Common myeloid progenitor, CD34-positive (primary cell): ENCODE measurements around the gene PRMT1.
A peak's percentile ranks its signal among the peaks of the same experiment; 100 is the strongest.

Source experiments
- CTCF ChIA-PET: fragments of 350-600 bp; sonication (Branson Sonifier 250); formaldehyde crosslinking; loops from one replicate; lab custom pipeline; 2021; ENCODE audit warnings: antibody characterized with exemption; lab: Charles Lee
- POLR2A ChIA-PET: fragments of 350-600 bp; sonication (Branson Sonifier 250); formaldehyde crosslinking; loops from one replicate; lab custom pipeline; 2021; ENCODE audit warnings: antibody characterized with exemption; lab: Charles Lee
- DNase-seq, 3 donors: peaks; one replicate each; pipeline versions ENCODE4 v3.0.0 to v3.0.0-alpha.2; 2013
- H3K27ac ChIP-seq, 2 experiments: 1 replicate in 1 of 2; 2 replicates in 1 of 2; pipeline ENCODE4 v1.7.0; 2013; ENCODE audit warnings: inconsistent platforms in 2 of 2, low read length in 2 of 2, mild to moderate bottlenecking in 2 of 2, low read depth in 1 of 2, moderate library complexity in 1 of 2; ENCODE audit not compliant: severe bottlenecking in 2 of 2, insufficient read depth in 1 of 2, poor library complexity in 1 of 2
- H3K27me3 ChIP-seq, 5 experiments: replicated peaks in 2 of 5; 1 replicate in 3 of 5; 2 replicates in 2 of 5; pipeline versions ENCODE4 v1.6.1 to v1.7.0; 2013; ENCODE audit warnings: low read length in 4 of 5, mild to moderate bottlenecking in 2 of 5, moderate library complexity in 2 of 5, inconsistent platforms in 1 of 5; ENCODE audit not compliant: insufficient read depth in 5 of 5, control insufficient read depth in 4 of 5
- H3K36me3 ChIP-seq, 4 experiments: 1 replicate in 2 of 4; 2 replicates in 2 of 4; pipeline versions ENCODE4 v1.6.1 to v1.7.0; 2013; ENCODE audit warnings: low read length in 3 of 4, control low read depth in 1 of 4, mild to moderate bottlenecking in 1 of 4; ENCODE audit not compliant: control insufficient read depth in 4 of 4, insufficient read depth in 4 of 4
- H3K4me1 ChIP-seq, 4 experiments: 1 replicate in 3 of 4; 2 replicates in 1 of 4; pipeline versions ENCODE4 v1.6.1 to v1.7.1; 2013; ENCODE audit warnings: low read length in 3 of 4, mild to moderate bottlenecking in 3 of 4, control low read depth in 1 of 4, inconsistent platforms in 1 of 4, moderate library complexity in 1 of 4; ENCODE audit not compliant: control insufficient read depth in 4 of 4, insufficient read depth in 4 of 4; ENCODE audit errors: control extremely low read depth in 1 of 4
- H3K4me3 ChIP-seq, 7 experiments: 1 replicate in 4 of 7; 2 replicates in 3 of 7; pipeline versions ENCODE4 v1.5.1 to v1.7.0; 2013; ENCODE audit warnings: mild to moderate bottlenecking in 7 of 7, low read length in 6 of 7, moderate library complexity in 6 of 7, inconsistent platforms in 2 of 7, low read depth in 2 of 7, control low read depth in 1 of 7; ENCODE audit not compliant: insufficient read depth in 4 of 7, control insufficient read depth in 1 of 7; ENCODE audit errors: extremely low read depth in 1 of 7
- H3K9me3 ChIP-seq, 5 experiments: 1 replicate in 4 of 5; 2 replicates in 1 of 5; pipeline versions ENCODE4 v1.6.1 to v1.7.1; 2013; ENCODE audit warnings: low read length in 4 of 5, mild to moderate bottlenecking in 2 of 5, inconsistent platforms in 1 of 5, low read depth in 1 of 5, moderate library complexity in 1 of 5; ENCODE audit not compliant: control insufficient read depth in 4 of 5, insufficient read depth in 2 of 5; ENCODE audit errors: control extremely low read depth in 1 of 5
- WGBS: methylation state at CpG from one replicate; pipeline ENCODE4 v1.1.5; 2013; ENCODE audit not compliant: insufficient coverage; 5-methylcytosine and 5-hydroxymethylcytosine counted together

Gene PRMT1

DNA sequence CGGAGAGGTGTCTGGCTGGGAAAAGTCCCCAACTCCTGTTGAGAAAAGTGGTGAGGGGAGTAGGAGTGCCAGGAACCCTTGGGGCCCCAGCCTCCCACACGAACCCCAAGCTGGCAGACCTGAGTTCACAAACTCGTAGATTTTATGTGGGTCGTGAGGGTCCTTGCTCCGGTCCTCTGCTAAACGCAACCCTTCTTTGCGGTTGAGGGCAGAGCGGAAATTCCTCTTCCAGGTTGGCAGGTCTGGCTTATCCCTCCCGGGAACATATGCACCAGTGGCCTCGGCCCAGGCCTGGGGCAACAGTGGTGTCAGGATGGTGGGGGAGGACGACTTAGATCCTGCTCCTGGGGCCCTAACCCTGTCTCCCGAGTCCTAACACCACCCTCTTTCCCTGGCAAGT is 13.8 kb upstream of the PRMT1 start:
- H3K27me3 ChIP-seq: no peaks in the 10 kb centered on the region
- H3K27ac ChIP-seq: peak overlapping the region in 1 of 2 experiments; percentile 89
- H3K9me3 ChIP-seq: no peaks in the 10 kb centered on the region
- POLR2A ChIA-PET: no interaction called here
- H3K36me3 ChIP-seq: peaks cover 14 to 49% (median 39%) of the 10 kb centered on the region in 4 experiments
- CTCF ChIA-PET: interaction anchor here (1.1 to 2.3 kb wide), 5 partner anchors 12 to 93 kb away, joined by 3 to 10 read pairs (median 3); no protein-coding TSS in a partner anchor
- peak overlapping the region in 3 of 7 experiments; percentile 94 to 99 (median 98) for H3K4me3 ChIP-seq
- peaks cover 3 to 34% (median 30%) of the 10 kb centered on the region in 4 experiments for H3K4me1 ChIP-seq
- 97% methylated on average over 11 of the region's 12 CpGs for WGBS
- no peak for DNase-seq

DNA sequence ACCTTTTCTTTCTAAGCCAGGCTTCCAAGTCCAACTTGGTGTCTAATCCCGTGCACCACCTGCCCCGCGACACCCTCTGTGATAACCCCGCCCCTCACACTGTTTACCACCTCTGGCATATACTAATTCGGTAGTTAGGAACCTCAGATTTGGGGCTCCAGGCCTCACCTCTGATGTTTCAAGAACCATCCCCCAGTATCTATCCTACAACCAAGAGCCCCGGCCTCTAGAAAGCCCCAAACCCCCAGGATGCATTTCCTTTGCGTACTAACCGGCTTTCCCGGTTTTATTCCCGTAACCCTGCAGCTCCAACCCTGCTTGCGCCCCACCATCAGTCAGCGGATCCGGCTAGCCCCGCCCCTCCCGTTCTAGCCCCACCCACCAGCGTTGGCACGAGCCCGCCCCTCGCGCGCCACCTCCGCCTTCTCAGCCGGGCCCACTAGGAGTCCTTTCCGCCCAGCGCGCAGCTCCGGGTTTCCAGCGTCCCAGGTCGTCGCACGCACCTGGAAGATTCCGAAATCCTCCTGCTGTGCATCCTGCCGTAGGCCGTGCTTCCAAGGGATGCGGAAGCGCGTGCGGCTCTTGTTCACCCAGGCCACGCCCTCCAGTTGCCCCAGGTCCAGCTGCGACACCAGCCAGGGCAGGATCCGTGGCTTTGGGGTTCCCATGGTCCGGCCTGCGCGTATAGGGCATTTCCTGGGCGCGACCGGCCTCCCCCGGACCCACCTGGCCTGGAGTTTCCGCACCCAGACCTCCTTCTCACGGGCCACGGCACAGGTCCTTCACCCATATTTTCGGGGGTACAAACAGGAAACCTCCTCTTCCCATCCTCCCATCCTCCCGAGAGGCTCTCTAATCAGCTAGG is 12.7 kb upstream of the PRMT1 start:
- DNase-seq: peak; percentile 63 to 79 (median 78)
- H3K27ac ChIP-seq: peak overlapping the region; percentile 55 to 89
- H3K4me1 ChIP-seq: peaks cover 3 to 34% (median 30%) of the 10 kb centered on the region in 4 experiments
- POLR2A ChIA-PET: interaction anchor here (0.5 to 2.5 kb wide), 5 partner anchors 12 to 1162 kb away, joined by 3 to 8 read pairs (median 5); partner anchors contain the start of genes RRAS and SCAF1
- H3K9me3 ChIP-seq: no peaks in the 10 kb centered on the region
- peak overlapping the region; percentile 84 to 99 (median 96) for H3K4me3 ChIP-seq
- under 1% methylated on average over 53 of the region's 53 CpGs for WGBS
- CTCF ChIA-PET: interaction anchor here (1.2 to 2.7 kb wide), 5 partner anchors 9 to 94 kb away, joined by 3 to 10 read pairs (median 6); no protein-coding TSS in a partner anchor
- H3K27me3 ChIP-seq: no peaks in the 10 kb centered on the region
- peaks cover 10 to 41% (median 31%) of the 10 kb centered on the region in 4 experiments for H3K36me3 ChIP-seq

DNA sequence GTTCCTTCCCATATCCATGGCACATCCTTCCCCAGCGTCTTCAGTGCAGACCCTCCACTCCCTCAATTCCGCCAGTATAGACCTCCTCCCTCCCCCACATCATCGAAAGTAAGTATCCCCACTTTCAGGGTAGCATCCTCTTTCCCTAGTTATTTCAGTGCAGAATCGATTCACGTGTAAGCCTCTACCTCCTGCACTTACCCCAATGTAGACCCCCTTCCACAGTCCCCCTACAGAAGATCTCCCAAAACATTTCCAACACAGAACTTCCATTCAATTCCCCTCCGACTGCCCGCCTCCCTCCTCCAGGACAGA is 12.1 kb upstream of the PRMT1 start:
- Histone ChIP-seq H3K9me3 (no peaks in the 10 kb centered on the region), H3K27me3 (no peaks in the 10 kb centered on the region), H3K27ac (peak overlapping the region; percentile 55 to 89), H3K4me1 (peaks cover 3 to 34% (median 30%) of the 10 kb centered on the region in 4 experiments), H3K36me3 (peaks cover 10 to 41% (median 27%) of the 10 kb centered on the region in 4 experiments), H3K4me3 (peak overlapping the region; percentile 84 to 99 (median 96))
- no peak for DNase-seq
- ChIA-PET CTCF (interaction anchor here (1.0 to 2.7 kb wide), 4 partner anchors 8 to 22 kb away, joined by 3 to 10 read pairs (median 8); no protein-coding TSS in a partner anchor), POLR2A (interaction anchor here (1.4 to 2.5 kb wide), 4 partner anchors 11 to 69 kb away, joined by 3 to 8 read pairs (median 6); partner anchors contain the start of genes RRAS and SCAF1)
- WGBS: 0% methylated on average over 7 of the region's 7 CpGs

DNA sequence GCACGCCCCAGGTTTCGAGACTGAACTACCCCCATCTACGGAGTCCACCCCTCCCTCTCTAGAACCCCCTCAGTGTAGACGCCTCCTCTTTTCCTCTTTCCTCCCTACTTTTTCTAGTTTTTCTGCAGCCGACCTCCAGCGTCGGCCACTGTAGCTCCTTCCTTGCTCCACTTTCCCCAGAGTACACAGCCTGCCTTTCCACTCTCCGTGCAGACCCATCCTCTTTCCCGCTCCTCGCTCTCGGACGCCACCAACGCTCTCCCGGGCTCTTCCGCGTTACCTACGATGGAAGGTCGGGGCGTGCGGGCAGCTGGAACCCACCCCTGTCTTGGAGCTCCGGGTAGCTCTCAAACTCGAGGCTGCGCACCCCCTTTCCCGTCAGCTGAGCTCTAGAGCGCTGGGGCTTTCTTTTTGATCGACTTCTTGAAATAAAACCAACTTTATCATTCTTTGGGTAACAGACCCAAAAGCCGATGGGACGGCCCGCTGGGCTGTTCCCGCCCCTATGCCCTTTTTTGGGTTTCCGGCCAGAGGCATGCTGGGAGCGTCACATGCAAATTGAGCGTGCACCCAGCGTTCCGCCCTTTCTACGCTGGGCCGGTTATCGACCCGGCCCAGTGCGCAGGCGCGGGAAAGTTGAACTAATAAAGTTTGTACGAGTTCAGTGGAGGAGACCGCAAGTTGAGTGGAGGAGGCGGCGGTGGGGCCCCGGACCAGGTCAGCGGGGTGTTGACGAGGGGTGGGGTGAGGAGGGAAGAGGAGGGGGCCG is 11.5 kb upstream of the PRMT1 start, which contains the start of the genes BCL2L12 and IRF3:
Gene BCL2L12, plus strand, starts transcription at position 583 of the 769 bp plus-strand sequence. CDS start 760 bp downstream, outside the sequence.
Gene IRF3, minus strand, starts transcription at position 507 of the 769 bp plus-strand sequence. CDS start 1,019 bp downstream, outside the sequence.
- under 1% methylated on average over 43 of the region's 50 CpGs for WGBS
- peaks cover 10 to 39% (median 23%) of the 10 kb centered on the region in 4 experiments for H3K36me3 ChIP-seq
- peaks cover 3 to 34% (median 30%) of the 10 kb centered on the region in 4 experiments for H3K4me1 ChIP-seq
- no peaks in the 10 kb centered on the region for H3K27me3 ChIP-seq
- H3K9me3 ChIP-seq: no peaks in the 10 kb centered on the region
- peak within 1 kb of the TSS; percentile 61 to 89 for H3K27ac ChIP-seq
- CTCF ChIA-PET: interaction anchor here (1.0 to 2.7 kb wide), 3 partner anchors 8 to 22 kb away, joined by 3 to 10 read pairs (median 6); no protein-coding TSS in a partner anchor
- DNase-seq: peak; percentile 95 to 98 (median 97)
- H3K4me3 ChIP-seq: peak within 1 kb of the TSS; percentile 84 to 99 (median 96)
- POLR2A ChIA-PET: interaction anchor here (1.4 to 2.5 kb wide), 3 partner anchors 11 to 25 kb away, joined by 5 to 8 read pairs (median 7); partner anchors contain the start of genes RRAS and SCAF1

DNA sequence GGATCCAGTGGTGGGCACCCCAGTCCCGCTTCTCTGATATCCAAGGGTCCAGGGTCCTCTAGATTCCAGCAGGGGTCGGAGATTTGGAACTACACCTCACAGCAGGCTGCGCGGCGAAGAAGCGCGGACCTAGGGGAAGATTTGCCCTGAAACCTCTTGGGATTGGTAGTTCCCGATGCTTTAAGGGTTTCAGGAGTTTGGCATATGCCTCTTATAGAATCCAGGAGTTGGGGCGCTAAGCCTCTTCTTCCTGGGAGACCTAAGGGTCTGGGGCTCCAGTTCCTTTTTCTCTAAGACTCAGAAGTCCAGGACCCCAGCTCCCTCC is 11.0 kb upstream of the PRMT1 start:
- DNase-seq: no peak
- H3K36me3 ChIP-seq: peaks cover 8 to 35% (median 19%) of the 10 kb centered on the region in 4 experiments
- peak overlapping the region; percentile 61 to 89 for H3K27ac ChIP-seq
- CTCF ChIA-PET: interaction anchor here (0.7 to 2.7 kb wide), 3 partner anchors 8 to 10 kb away, joined by 3 to 6 read pairs (median 3); no protein-coding TSS in a partner anchor
- H3K4me1 ChIP-seq: peaks cover 3 to 34% (median 30%) of the 10 kb centered on the region in 4 experiments
- POLR2A ChIA-PET: interaction anchor here (1.4 to 2.5 kb wide), 2 partner anchors 24 to 25 kb away, joined by 5 to 8 read pairs; partner anchors contain the start of genes RRAS and SCAF1
- H3K4me3 ChIP-seq: peak overlapping the region; percentile 84 to 99 (median 96)
- H3K27me3 ChIP-seq: no peaks in the 10 kb centered on the region
- 0% methylated on average over 7 of the region's 9 CpGs for WGBS
- no peaks in the 10 kb centered on the region for H3K9me3 ChIP-seq

DNA sequence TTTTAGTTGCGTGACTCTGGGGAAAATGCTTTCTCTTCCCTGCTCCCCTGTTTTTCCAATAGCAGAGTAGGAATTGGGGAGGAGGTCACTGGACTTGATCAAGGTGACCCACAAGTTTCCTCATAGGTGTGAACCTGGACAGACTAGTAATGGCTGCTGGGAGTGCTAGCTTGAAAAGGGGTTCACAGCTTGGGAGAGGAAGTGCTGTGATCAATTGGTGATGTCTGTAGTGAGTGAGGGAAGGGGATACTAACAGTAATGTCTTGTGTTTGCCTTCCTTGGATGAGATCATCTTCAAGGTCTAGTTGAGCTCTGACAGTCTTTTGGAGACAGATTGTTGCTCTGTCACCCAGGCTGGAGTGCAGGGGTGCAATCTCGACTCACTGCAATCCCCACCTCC is 9.6 kb upstream of the PRMT1 start:
- H3K4me3 ChIP-seq: no peak overlapping the region
- POLR2A ChIA-PET: interaction anchor here (0.8 kb wide), 1 partner anchor 27 kb away, joined by 3 read pairs; no protein-coding TSS in a partner anchor

More for the DNA sequence above, 9.6 kb upstream of the PRMT1 start:
- Histone ChIP-seq H3K27ac (peak overlapping the region in 1 of 2 experiments; percentile 89), H3K4me1 (peaks cover 3 to 41% (median 35%) of the 10 kb centered on the region in 4 experiments), H3K9me3 (no peaks in the 10 kb centered on the region), H3K27me3 (no peaks in the 10 kb centered on the region), H3K36me3 (peaks cover 2 to 23% (median 10%) of the 10 kb centered on the region in 4 experiments)
- CTCF ChIA-PET: interaction anchor here (1.1 to 1.3 kb wide), 3 partner anchors 11 to 27 kb away, joined by 3 to 5 read pairs (median 3); partner anchors contain the start of gene RRAS
- DNase-seq: no peak
- 94% methylated on average over 2 of the region's 2 CpGs for WGBS
